GM19328 (cell line): Measurements from ENCODE around the gene XAB2.

Experiments used
- ATAC-seq: cut with Tn5 transposase; IDR thresholded peaks from one replicate; pipeline ENCODE4 v1.9.1; 2021; ENCODE audit warnings: mild to moderate bottlenecking, moderate library complexity; ENCODE audit not compliant: unreplicated experiment

Gene XAB2

GRCh38 chr19:7612282-7613274 is 16.8 kb downstream of the XAB2 start:
- no peak for ATAC-seq

GRCh38 chr19:7611541-7612279 is 17.6 kb downstream of the XAB2 start:
- no peak for ATAC-seq

- no peak for ATAC-seq
Observed at GRCh38 chr19:7610491-7611240, 18.7 kb downstream of the XAB2 start.

GRCh38 chr19:7607874-7608560 is 21.3 kb downstream of the XAB2 start:
- ATAC-seq, result no peak

GRCh38 chr19:7607212-7607873 is 22.0 kb downstream of the XAB2 start:
- no peak for ATAC-seq

GRCh38 chr19:7606289-7606688 is 23.1 kb downstream of the XAB2 start:
- ATAC-seq, result no peak

- no peak for ATAC-seq
Observed at GRCh38 chr19:7605490-7606222, 23.7 kb downstream of the XAB2 start.

GRCh38 chr19:7603919-7604318 is 25.4 kb downstream of the XAB2 start:
- no peak for ATAC-seq

- no peak for ATAC-seq
Observed at GRCh38 chr19:7602935-7603497, 26.3 kb downstream of the XAB2 start.

- ATAC-seq, result no peak
Observed at GRCh38 chr19:7602240-7602934, 27.0 kb downstream of the XAB2 start.

GRCh38 chr19:7600721-7601120 is 28.6 kb downstream of the XAB2 start:
- ATAC-seq, result no peak

- no peak for ATAC-seq
Observed at GRCh38 chr19:7598180-7598579, 31.2 kb downstream of the XAB2 start.

- no peak for ATAC-seq
Observed at GRCh38 chr19:7597689-7598088, 31.7 kb downstream of the XAB2 start.

GRCh38 chr19:7596211-7596937 is 33.0 kb downstream of the XAB2 start:
- no peak for ATAC-seq

- no peak for ATAC-seq
Observed at GRCh38 chr19:7595466-7596133, 33.7 kb downstream of the XAB2 start, which contains the start of gene CAMSAP3. TSS of gene CAMSAP3 (plus strand) at chr19:7595863. CDS start at chr19:7596003, 140 bp downstream.

- ATAC-seq, result no peak
Observed at GRCh38 chr19:7590256-7590655, 39.1 kb downstream of the XAB2 start.

GRCh38 chr19:7589822-7590221 is 39.5 kb downstream of the XAB2 start:
- no peak for ATAC-seq
